PFSK-1 (cell line): Measurements from ENCODE around the gene SLC39A10.

Experiments
- FOXP2 ChIP-seq: optimal IDR thresholded peaks from 2 replicates; pipeline ENCODE3; 2011; ENCODE audit warnings: borderline replicate concordance, control low read depth, inconsistent platforms; ENCODE audit not compliant: insufficient read depth; ENCODE audit errors: extremely low read length, extremely low read depth
- POLR2AphosphoS5 ChIP-seq: IDR thresholded peaks from 2 replicates; pipeline ENCODE4 v1.6.1; 2012; ENCODE audit warnings: low read depth, mild to moderate bottlenecking, control low read depth, low read length, moderate library complexity
- SIN3A ChIP-seq: IDR thresholded peaks from 2 replicates; pipeline ENCODE4 v1.6.1; 2012; ENCODE audit warnings: mild to moderate bottlenecking, low read length, moderate library complexity, borderline replicate concordance; ENCODE audit not compliant: insufficient read depth
- TAF1 ChIP-seq: IDR thresholded peaks from 2 replicates; pipeline ENCODE4 v1.6.1; 2012; ENCODE audit warnings: low read length, control low read depth, borderline replicate concordance; ENCODE audit not compliant: insufficient read depth
- TF ChIP-seq, protein P1 (sequence below), 2 experiments: IDR thresholded peaks; 2 replicates each; pipeline versions ENCODE4 v1.6.1 to v1.8.0; 2011 to 2012; ENCODE audit warnings: low read depth in 2 of 2, low read length in 2 of 2, control low read depth in 1 of 2, inconsistent platforms in 1 of 2, mild to moderate bottlenecking in 1 of 2, moderate library complexity in 1 of 2; ENCODE audit not compliant: insufficient read depth in 1 of 2

SLC39A10 gene

DNA sequence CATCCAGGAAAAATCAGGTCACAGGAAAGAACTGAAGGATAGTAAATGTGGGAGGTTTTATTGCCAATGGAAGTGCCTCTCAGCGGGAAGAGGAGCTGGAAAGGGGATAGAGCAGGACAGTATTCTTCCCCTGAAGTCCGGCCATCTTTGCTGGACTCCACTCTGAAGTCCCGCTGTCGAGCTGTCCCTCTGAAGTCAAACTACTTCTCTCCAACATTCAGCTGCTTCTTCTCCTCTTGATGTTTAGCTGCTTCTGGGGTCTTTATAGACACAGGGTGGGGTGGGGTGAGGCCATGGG, 23.5 kb upstream of the SLC39A10 start:
- TF ChIP-seq TAF1 (no peak), FOXP2 (no peak), POLR2AphosphoS5 (no peak), SIN3A (no peak)
- TF ChIP-seq, protein P1, sequence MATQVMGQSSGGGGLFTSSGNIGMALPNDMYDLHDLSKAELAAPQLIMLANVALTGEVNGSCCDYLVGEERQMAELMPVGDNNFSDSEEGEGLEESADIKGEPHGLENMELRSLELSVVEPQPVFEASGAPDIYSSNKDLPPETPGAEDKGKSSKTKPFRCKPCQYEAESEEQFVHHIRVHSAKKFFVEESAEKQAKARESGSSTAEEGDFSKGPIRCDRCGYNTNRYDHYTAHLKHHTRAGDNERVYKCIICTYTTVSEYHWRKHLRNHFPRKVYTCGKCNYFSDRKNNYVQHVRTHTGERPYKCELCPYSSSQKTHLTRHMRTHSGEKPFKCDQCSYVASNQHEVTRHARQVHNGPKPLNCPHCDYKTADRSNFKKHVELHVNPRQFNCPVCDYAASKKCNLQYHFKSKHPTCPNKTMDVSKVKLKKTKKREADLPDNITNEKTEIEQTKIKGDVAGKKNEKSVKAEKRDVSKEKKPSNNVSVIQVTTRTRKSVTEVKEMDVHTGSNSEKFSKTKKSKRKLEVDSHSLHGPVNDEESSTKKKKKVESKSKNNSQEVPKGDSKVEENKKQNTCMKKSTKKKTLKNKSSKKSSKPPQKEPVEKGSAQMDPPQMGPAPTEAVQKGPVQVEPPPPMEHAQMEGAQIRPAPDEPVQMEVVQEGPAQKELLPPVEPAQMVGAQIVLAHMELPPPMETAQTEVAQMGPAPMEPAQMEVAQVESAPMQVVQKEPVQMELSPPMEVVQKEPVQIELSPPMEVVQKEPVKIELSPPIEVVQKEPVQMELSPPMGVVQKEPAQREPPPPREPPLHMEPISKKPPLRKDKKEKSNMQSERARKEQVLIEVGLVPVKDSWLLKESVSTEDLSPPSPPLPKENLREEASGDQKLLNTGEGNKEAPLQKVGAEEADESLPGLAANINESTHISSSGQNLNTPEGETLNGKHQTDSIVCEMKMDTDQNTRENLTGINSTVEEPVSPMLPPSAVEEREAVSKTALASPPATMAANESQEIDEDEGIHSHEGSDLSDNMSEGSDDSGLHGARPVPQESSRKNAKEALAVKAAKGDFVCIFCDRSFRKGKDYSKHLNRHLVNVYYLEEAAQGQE (IDR thresholded peaks at IDR 0.05; ENCODE audit: insufficient read depth in 1 of 2, low read depth in 2 of 2, low read length in 2 of 2): no peak

DNA sequence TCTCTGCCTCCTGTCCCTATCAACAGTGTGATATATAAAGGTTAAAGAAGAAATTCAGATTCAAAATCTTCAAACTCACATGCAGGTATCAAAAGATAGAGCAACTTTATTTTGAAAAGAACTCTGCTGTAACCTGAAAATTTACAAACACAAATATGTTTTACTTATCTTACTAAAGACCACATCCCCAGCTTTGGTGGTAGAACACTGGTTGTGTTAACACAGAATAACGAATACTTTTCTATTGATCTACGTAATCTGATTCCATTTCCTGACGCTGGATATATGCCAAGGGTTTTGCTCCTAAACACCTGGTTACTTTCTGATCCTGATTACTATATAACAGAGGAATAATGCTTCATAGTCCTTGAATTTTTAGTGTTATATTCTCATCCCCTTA, 23.1 kb upstream of the SLC39A10 start:
- TF ChIP-seq, protein P1 (IDR thresholded peaks at IDR 0.05; ENCODE audit: insufficient read depth in 1 of 2, low read depth in 2 of 2, low read length in 2 of 2): no peak

DNA sequence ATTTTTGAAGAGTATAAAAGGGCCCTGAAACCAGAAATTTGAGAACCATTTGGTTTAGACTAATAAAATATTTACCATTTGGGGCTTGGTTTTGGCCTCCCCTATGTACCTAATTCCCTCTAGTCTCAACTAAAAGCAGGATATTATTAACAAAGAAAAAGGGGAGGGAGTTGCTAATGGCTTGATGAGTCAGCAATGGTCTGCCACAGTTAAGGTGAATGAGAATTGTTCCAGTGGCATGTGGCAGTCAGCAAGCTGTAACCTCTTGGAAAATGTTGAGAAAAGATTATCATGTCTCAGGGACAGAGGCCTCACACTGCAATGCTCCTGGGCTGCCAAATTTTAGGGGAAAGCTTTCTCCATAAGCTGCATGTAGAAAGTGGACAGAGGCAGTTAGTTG, 20.1 kb upstream of the SLC39A10 start:
- TF ChIP-seq, protein P1 (IDR thresholded peaks at IDR 0.05; ENCODE audit: insufficient read depth in 1 of 2, low read depth in 2 of 2, low read length in 2 of 2): no peak
- TF ChIP-seq POLR2AphosphoS5 (no peak), FOXP2 (no peak), SIN3A (no peak), TAF1 (no peak)

DNA sequence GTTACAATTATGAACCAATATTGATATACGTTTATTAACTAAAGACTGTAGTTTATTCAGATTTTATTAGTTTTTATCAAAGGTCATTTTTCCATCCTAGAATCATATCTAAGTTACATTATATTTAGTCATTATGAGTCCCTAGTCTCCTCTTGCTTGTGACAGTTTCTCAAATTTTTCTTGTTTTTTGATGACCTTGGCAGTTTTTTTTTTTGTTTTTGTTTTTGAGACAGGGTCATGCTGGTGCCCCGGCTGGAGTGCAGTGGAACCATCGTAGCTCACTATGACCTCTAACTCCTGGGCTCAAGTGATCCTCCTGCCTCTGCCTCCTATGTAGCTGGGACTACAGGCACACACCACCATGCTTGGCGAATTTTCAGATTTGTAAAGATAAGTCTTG, 18.3 kb upstream of the SLC39A10 start:
- no peak for TF ChIP-seq SIN3A
- no peak for TF ChIP-seq TAF1
- no peak for TF ChIP-seq POLR2AphosphoS5
- TF ChIP-seq, protein P1 (IDR thresholded peaks at IDR 0.05; ENCODE audit: insufficient read depth in 1 of 2, low read depth in 2 of 2, low read length in 2 of 2): no peak
- no peak for TF ChIP-seq FOXP2

DNA sequence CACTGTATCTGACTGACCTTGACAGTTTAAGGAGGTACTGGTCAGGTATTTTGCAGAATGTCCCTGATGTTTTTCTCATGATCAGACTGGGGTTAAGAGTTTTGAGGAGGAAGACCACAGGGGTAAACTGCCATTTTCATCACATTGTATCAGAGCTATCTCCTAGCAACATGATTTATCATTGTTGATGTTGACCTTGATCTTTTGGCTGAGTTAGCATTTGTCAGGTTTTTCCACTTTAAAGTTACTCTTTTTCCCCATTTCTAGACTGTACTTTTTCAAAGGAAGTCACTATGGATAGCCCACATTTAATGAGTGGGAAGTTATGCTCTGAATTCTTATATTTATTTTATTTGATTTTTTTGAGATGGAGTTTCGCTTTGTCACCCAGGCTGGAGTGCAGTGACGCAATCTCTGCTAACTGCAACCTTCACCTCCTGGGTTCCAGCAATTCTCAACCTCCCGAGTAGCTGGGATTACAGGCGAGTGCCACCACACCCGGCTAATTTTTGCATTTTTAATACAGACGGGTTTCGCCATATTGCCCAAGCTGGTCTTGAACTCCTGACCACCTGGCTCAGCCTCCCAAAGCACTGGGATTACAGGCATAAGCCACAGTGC, 17.7 kb upstream of the SLC39A10 start:
- TF ChIP-seq TAF1 (no peak), FOXP2 (no peak), SIN3A (no peak), POLR2AphosphoS5 (no peak)
- TF ChIP-seq, protein P1 (IDR thresholded peaks at IDR 0.05; ENCODE audit: insufficient read depth in 1 of 2, low read depth in 2 of 2, low read length in 2 of 2): no peak
